Skeletal muscle cell (primary cell): ENCODE measurements around the gene UFC1.
A peak's percentile ranks its signal among the peaks of the same experiment; 100 is the strongest.

Source experiments
- DNase-seq: peaks from one replicate; pipeline ENCODE4 v3.0.0-alpha.2; 2010; ENCODE audit warnings: low read depth
- H3K4me3 ChIP-seq: 2 replicates; pipeline ENCODE4 v1.5.1; 2011; ENCODE audit warnings: low read depth, mild to moderate bottlenecking, control low read depth, low read length, moderate library complexity

The UFC1 gene

GRCh38 chr1:161165742-161166668 lies 12.2 kb downstream of the UFC1 start, which contains the start of gene PPOX:
Gene PPOX, plus strand, starts transcription at chr1:161166426. Its CDS starts 422 bp downstream, at chr1:161166848.
- peak within 1 kb of the TSS; percentile 72 for H3K4me3 ChIP-seq
- peak; percentile 95 for DNase-seq

GRCh38 chr1:161166669-161167548 lies 13.1 kb downstream of the UFC1 start:
- H3K4me3 ChIP-seq, result peak overlapping the region; percentile 72
- DNase-seq, result no peak

GRCh38 chr1:161168906-161169305 lies 15.1 kb downstream of the UFC1 start:
- no peak for DNase-seq

GRCh38 chr1:161171191-161171590 lies 17.4 kb downstream of the UFC1 start:
- no peak for DNase-seq
- no peak overlapping the region for H3K4me3 ChIP-seq

More at GRCh38 chr1:161168906-161169305, 15.1 kb downstream of the UFC1 start:
- no peak overlapping the region for H3K4me3 ChIP-seq

GRCh38 chr1:161171696-161172095 lies 17.9 kb downstream of the UFC1 start:
- no peak overlapping the region for H3K4me3 ChIP-seq
- no peak for DNase-seq

- DNase-seq, result no peak
- H3K4me3 ChIP-seq, result no peak overlapping the region
These were observed 18.6 kb downstream of the UFC1 start for GRCh38 chr1:161172349-161172748.

- DNase-seq, result peak; percentile 100
- H3K4me3 ChIP-seq, result no peak overlapping the region
These were observed 19.1 kb downstream of the UFC1 start for GRCh38 chr1:161172776-161173376.

- H3K4me3 ChIP-seq, result no peak overlapping the region
- DNase-seq, result no peak
These were observed 19.9 kb downstream of the UFC1 start for GRCh38 chr1:161173711-161174110.

GRCh38 chr1:161174911-161175310 lies 21.1 kb downstream of the UFC1 start:
- H3K4me3 ChIP-seq, result no peak overlapping the region
- DNase-seq, result no peak

- peak overlapping the region; percentile 89 for H3K4me3 ChIP-seq
- no peak for DNase-seq
These were observed 22.1 kb downstream of the UFC1 start for GRCh38 chr1:161175771-161176453.

GRCh38 chr1:161176468-161177111 lies 22.8 kb downstream of the UFC1 start:
- peak overlapping the region; percentile 89 for H3K4me3 ChIP-seq

GRCh38 chr1:161177112-161177935 lies 23.5 kb downstream of the UFC1 start, which contains the start of gene B4GALT3:
Gene B4GALT3, minus strand, starts transcription at chr1:161177507. Its CDS starts 1,447 bp downstream, at chr1:161176060.
- peak; percentile 41 for DNase-seq

More at GRCh38 chr1:161176468-161177111, 22.8 kb downstream of the UFC1 start:
- no peak for DNase-seq

GRCh38 chr1:161177936-161178244 lies 24.1 kb downstream of the UFC1 start:
- peak overlapping the region; percentile 89 for H3K4me3 ChIP-seq
- DNase-seq, result no peak

More at GRCh38 chr1:161177112-161177935, 23.5 kb downstream of the UFC1 start, which contains the start of gene B4GALT3:
- H3K4me3 ChIP-seq, result peak within 1 kb of the TSS; percentile 89

GRCh38 chr1:161179698-161180097 lies 25.9 kb downstream of the UFC1 start:
- no peak for DNase-seq
- no peak overlapping the region for H3K4me3 ChIP-seq

GRCh38 chr1:161180639-161181038 lies 26.9 kb downstream of the UFC1 start:
- no peak overlapping the region for H3K4me3 ChIP-seq
- DNase-seq, result no peak

- H3K4me3 ChIP-seq, result no peak overlapping the region
- no peak for DNase-seq
These were observed 28.4 kb downstream of the UFC1 start for GRCh38 chr1:161182214-161182613.

GRCh38 chr1:161185282-161185682 lies 31.5 kb downstream of the UFC1 start:
- H3K4me3 ChIP-seq, result no peak overlapping the region
- DNase-seq, result peak; percentile 54
